Measurements from ENCODE around the gene ZNF598. TPM values are rescaled to one million over a fixed set of nuclear protein-coding genes. Genes with fewer than 3 reads are reported as not detected.

ZNF598 gene
- total and polyA plus RNA-seq, 2 of the 13 experiments (the other 11 are each of a cell fraction or from before 2014, with no cell fraction given): 13.5 to 14.2 TPM

- 0 out of 2 replicates have a peak, but pooled peaks have one; percentile 11 for TF ChIP-seq FOXO1 (CRISPR knock-in tag; IDR thresholded peaks at IDR 0.05)
- peak; percentile 79; the same call in 1 of the 2 replicates for TF ChIP-seq ZNF614 (CRISPR knock-in tag; IDR thresholded peaks at IDR 0.05; ENCODE audit: borderline replicate concordance)
- peak; percentile 82 for TF ChIP-seq ZNF546 (CRISPR knock-in tag; conservative IDR thresholded peaks at IDR 0.05)
- TF ChIP-seq IRF9 (CRISPR knock-in tag; IDR thresholded peaks at IDR 0.05; ENCODE audit: borderline replicate concordance): no peak; the same call in 1 of the 2 replicates
- no peak for TF ChIP-seq ZNF775 (CRISPR knock-in tag; IDR thresholded peaks at IDR 0.05; ENCODE audit: borderline replicate concordance)
- TF ChIP-seq ZKSCAN1 (IDR thresholded peaks at IDR 0.05; ENCODE audit: low read length): no peak
- TF ChIP-seq GABPA (IDR thresholded peaks at IDR 0.05; ENCODE audit: low read depth, low read length): peak; percentile 43; the same call in 1 of the 2 replicates
- TF ChIP-seq GABPA (CRISPR knock-in tag; IDR thresholded peaks at IDR 0.05; ENCODE audit: low read depth): no peak
- TF ChIP-seq SPEN (CRISPR knock-in tag; IDR thresholded peaks at IDR 0.05; ENCODE audit: low read depth): peak; percentile 47
- 0 out of 2 replicates have a peak, but pooled peaks have one; percentile 68 for TF ChIP-seq ZNF772 (CRISPR knock-in tag; IDR thresholded peaks at IDR 0.05)
- TF ChIP-seq CBX5 (CRISPR knock-in tag; IDR thresholded peaks at IDR 0.05; ENCODE audit: borderline replicate concordance): no peak; the same call in 1 of the 2 replicates
- no peak for TF ChIP-seq SRY (CRISPR knock-in tag; IDR thresholded peaks at IDR 0.05)
- TF ChIP-seq ZNF281 (CRISPR knock-in tag; IDR thresholded peaks at IDR 0.05; ENCODE audit: borderline replicate concordance): peak; percentile 43; the same call in 1 of the 2 replicates
- no peak; the same call in 1 of the 2 replicates for TF ChIP-seq AKAP8 (CRISPR knock-in tag; IDR thresholded peaks at IDR 0.05)
- TF ChIP-seq ZNF580 (CRISPR knock-in tag; IDR thresholded peaks at IDR 0.05; ENCODE audit: borderline replicate concordance, low read depth): peak; percentile 82; the same call in 1 of the 2 replicates
- peak; percentile 65; the same call in 1 of the 2 replicates for TF ChIP-seq ZNF782 (CRISPR knock-in tag; IDR thresholded peaks at IDR 0.05; ENCODE audit: borderline replicate concordance)
- TF ChIP-seq ZBTB21 (CRISPR knock-in tag; IDR thresholded peaks at IDR 0.05): no peak
- TF ChIP-seq ZFYVE20 (CRISPR knock-in tag; IDR thresholded peaks at IDR 0.05; ENCODE audit: borderline replicate concordance, low read depth): 0 out of 2 replicates have a peak, but pooled peaks have one; percentile 58
- no peak for TF ChIP-seq MAFF (IDR thresholded peaks at IDR 0.05; ENCODE audit: low read depth, low read length)
- no peak for TF ChIP-seq RBAK (CRISPR knock-in tag; IDR thresholded peaks at IDR 0.05)
- TF ChIP-seq ZNF512 (CRISPR knock-in tag; IDR thresholded peaks at IDR 0.05): no peak
- no peak for TF ChIP-seq ZNF296 (CRISPR knock-in tag; conservative IDR thresholded peaks at IDR 0.05)
- TF ChIP-seq NKX3-1 (CRISPR knock-in tag; IDR thresholded peaks at IDR 0.05): no peak
- no peak for TF ChIP-seq CAMTA2 (CRISPR knock-in tag; IDR thresholded peaks at IDR 0.05; ENCODE audit: borderline replicate concordance)
- TF ChIP-seq RXRB (CRISPR knock-in tag; IDR thresholded peaks at IDR 0.05; ENCODE audit: borderline replicate concordance): peak; percentile 20; the same call in 1 of the 2 replicates
Measured at GRCh38 chr16:1983544-1984346, 25.9 kb downstream of the ZNF598 start, which contains the start of gene GFER (continued).

Measured in HepG2 (cell line).